HG02623 (cell line): ENCODE results near the gene TMEM234.

Experiments used
- ATAC-seq: cut with Tn5 transposase; IDR thresholded peaks from one replicate; pipeline ENCODE4 v1.9.1; 2021; ENCODE audit warnings: moderate library complexity; ENCODE audit not compliant: unreplicated experiment

The TMEM234 gene

DNA sequence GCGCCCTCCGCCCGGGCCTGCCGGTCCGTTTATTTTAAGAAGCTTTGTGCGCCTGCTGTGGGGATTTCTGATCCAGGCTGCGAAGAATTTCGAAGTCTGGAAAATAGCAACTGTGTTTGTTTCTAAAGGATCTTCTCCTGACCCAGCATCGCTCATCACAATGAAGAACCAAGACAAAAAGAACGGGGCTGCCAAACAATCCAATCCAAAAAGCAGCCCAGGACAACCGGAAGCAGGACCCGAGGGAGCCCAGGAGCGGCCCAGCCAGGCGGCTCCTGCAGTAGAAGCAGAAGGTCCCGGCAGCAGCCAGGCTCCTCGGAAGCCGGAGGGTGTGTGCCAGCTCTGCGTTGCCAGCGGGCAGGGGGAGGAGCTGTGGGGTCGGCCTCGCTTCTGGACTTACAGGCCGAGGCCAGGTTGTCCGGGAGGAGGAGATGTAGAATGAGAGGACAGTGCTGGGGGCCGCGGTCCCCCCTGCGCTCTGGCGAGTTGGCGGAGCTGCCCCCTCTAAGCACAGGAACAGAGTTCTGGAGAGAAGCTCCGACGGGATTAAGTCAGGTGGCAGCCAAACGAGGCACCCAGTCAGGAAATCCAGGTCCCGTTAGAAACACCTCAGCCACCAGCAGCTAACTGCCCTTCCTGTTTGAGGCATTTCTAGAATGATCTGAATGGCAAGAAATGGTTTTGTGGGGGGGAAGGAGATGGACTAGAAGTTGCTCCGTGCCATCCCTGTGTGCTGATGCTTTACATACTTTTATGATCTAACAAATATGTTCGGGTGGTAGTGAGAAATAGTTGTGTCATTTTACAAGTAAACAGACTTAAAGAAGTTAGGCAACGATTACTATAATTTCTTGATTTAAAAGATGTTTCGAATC, 41.7 kb downstream of the TMEM234 start:
- no peak for ATAC-seq

DNA sequence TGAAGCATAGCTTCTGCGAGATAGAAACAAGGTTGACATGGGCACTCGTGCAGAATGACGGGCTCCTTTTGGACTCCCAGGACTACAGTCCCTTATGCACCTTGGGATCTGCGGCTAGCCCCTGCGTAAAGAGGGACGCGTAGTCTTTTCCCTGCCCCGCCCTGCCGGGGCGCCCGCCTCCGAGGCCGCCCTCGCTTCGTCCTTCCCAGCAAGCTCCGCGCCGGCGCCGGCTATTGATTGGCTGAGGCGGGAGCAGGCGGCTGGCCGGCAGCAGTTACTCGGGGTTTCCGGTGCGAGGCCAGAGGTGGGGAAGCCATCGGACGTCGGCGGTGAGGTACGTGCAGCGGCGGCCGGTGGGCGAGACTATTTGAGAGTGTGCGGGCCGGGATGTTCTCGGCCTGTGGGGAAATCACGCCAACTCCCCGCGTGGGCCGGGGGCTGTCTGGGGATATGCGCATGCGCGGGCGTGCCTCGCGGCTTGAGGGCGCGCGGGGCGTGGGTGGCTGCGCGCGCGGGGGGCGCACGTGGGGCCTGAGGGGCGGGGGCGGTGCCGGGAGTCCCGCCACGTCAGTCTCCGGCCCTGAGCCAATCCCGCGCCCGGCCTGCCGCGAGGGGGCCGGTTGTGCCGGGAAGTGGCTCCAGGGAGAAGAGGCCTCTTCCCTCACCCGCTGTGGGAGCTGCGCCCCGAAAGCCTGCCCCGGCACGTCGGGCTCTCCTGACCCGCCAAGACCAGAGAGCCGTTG, 42.5 kb downstream of the TMEM234 start, which contains the start of gene TXLNA:
Gene TXLNA, plus strand, starts transcription at position 233 of the 743 bp plus-strand sequence. CDS start 671 bp downstream, outside the sequence.
- peak; percentile 84 for ATAC-seq

DNA sequence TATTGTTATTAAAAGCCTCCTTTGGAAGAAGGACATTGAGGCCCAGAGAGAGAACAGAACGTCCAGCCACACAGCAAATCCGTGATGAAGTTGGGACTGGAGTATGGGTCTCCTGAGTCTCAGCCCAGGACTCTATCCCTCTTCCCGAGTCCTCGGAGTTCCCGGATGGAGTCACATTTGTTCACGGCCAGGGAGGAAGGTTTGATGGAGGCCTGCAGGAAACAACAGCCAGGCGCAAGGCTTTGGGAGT, 43.0 kb downstream of the TMEM234 start:
- no peak for ATAC-seq

DNA sequence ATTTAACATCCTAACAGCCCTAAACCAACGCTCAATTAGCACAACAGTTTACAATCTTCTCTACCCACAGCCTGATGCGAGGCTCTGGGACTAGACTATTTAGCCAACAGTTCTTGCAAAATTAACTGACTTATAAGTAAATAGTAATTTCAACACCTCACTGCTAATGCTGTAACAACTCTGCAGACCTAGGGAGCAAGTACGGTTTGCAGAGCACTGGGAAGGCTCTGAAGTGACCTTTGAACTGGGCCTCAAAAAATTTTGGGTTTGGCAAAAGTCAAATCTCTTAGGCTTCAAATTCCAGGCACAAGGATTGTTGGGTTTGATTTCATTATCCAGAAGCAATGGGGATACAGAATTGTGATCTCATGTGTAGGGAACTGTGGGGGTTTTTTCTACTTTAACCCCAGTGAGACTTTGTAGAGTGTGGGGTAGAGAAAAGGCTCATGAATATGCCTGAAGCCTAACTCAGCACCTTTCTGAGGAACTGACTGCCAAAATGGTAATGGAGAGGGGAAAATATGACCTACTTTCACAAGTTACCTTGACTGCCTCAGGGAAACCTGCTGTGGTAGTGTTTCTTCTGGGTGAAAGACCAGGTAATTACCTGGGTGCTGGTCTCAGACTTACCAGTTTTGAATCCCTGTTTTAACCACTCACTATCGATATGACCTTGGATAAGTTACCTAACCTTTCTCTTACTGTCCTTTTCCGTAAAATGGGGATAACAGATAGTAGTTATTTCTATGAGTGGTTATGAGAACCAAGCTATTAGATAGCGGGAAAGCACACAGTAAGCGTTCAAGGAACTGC, 43.6 kb downstream of the TMEM234 start:
- no peak for ATAC-seq

DNA sequence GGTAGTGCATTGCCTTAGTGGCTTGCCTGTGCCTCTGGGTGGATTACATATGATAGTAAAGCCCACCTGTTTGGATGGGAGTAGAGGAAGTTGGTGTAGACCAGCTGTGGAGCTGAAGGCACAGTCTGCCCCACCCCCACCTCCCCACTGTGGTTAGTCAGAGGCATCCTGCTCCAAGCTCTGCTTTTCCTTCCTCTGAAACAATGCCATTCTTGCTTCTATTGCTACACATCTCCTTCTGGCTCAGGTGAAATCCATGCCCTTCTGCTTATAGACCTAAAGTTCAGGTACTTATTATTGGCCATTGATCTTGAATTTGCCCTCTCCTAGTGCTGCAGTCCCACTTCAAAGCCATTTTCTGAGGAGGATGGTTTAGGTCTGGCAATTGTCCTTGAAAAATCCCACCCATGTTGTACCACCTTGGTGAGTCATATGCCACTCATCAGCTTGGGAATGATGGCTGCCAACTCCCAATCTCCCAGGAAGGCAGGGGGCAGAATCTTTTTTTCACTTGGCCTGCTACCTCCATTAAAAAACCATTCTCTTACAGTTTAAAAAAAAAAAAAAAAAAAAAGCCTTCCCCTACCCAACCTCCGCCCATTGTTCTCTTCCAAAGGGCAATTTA, 49.4 kb downstream of the TMEM234 start:
- ATAC-seq, result no peak

DNA sequence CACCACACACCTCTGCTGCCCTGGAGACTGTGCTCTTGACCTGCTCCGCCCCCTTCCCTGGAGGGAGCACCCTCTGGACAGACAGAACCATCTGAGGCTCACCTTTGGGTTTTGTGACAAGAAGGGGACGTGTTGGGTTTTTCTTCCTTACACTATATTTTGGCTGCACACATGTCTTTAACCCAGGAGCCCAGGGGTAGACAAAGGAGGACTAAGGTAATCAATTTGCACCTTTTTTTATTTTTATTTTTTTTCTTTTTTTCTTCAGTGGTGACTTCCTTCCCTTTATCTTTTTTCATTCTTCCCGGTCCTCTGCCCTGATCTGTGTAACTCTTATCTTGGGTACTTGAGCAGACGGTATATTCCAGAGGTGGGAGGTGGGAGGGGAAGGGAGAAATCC, 51.2 kb downstream of the TMEM234 start:
- ATAC-seq, result no peak
